H9 (cell line): ENCODE measurements around the gene DPH1. TPM values are rescaled to one million over a fixed set of nuclear protein-coding genes. Genes with fewer than 3 reads are reported as not detected.

Experiments used
- DNase-seq: peaks from one replicate; pipeline ENCODE4 v3.0.0-alpha.2; 2017
- H2AFZ ChIP-seq: one replicate; pipeline ENCODE4 v1.6.1; 2013; ENCODE audit warnings: mild to moderate bottlenecking, low read length, control low read depth, moderate library complexity
- H2AK5ac ChIP-seq: 2 replicates; pipeline ENCODE4 v1.6.1; 2013; ENCODE audit warnings: low read length, control low read depth, mixed read lengths; ENCODE audit not compliant: insufficient read length
- H2BK120ac ChIP-seq: one replicate; pipeline ENCODE4 v1.6.1; 2013; ENCODE audit warnings: low read depth, mild to moderate bottlenecking, low read length, control low read depth, inconsistent platforms; ENCODE audit not compliant: poor library complexity, severe bottlenecking
- H2BK12ac ChIP-seq: 2 replicates; pipeline ENCODE4 v1.6.1; 2013; ENCODE audit warnings: low read length, control low read depth, mixed read lengths, low read depth; ENCODE audit not compliant: insufficient read length
- H2BK15ac ChIP-seq: 2 replicates; pipeline ENCODE4 v1.6.1; 2013; ENCODE audit warnings: low read depth, low read length, control low read depth
- H2BK20ac ChIP-seq: one replicate; pipeline ENCODE4 v1.6.1; 2013; ENCODE audit warnings: low read depth, mild to moderate bottlenecking, low read length, control low read depth, inconsistent platforms; ENCODE audit not compliant: poor library complexity, severe bottlenecking
- H2BK5ac ChIP-seq: 2 replicates; pipeline ENCODE4 v1.6.1; 2013; ENCODE audit warnings: low read length, control low read depth, mixed read lengths; ENCODE audit not compliant: insufficient read length
- H3K14ac ChIP-seq: 2 replicates; pipeline ENCODE4 v1.6.1; 2013; ENCODE audit warnings: low read length, control low read depth; ENCODE audit not compliant: insufficient read depth
- H3K18ac ChIP-seq: 2 replicates; pipeline ENCODE4 v1.6.1; 2013; ENCODE audit warnings: low read depth, mild to moderate bottlenecking, mixed read lengths, low read length, control low read depth; ENCODE audit not compliant: insufficient read length
- H3K23ac ChIP-seq: 2 replicates; pipeline ENCODE4 v1.6.1; 2013; ENCODE audit warnings: low read length, control low read depth, mixed read lengths, low read depth; ENCODE audit not compliant: insufficient read length
- H3K23me2 ChIP-seq: 2 replicates; pipeline ENCODE4 v1.6.1; 2013; ENCODE audit warnings: low read depth, mild to moderate bottlenecking, mixed read lengths, low read length, control low read depth; ENCODE audit not compliant: insufficient read length, poor library complexity, severe bottlenecking
- H3K27ac ChIP-seq: 2 replicates; pipeline ENCODE4 v1.5.1; 2013; ENCODE audit warnings: low read length, control low read depth, mixed read lengths, low read depth; ENCODE audit not compliant: insufficient read length
- H3K27me3 ChIP-seq: 2 replicates; pipeline ENCODE4 v1.6.1; 2013; ENCODE audit warnings: low read length, control low read depth, inconsistent platforms; ENCODE audit not compliant: insufficient read depth
- H3K4ac ChIP-seq: 2 replicates; pipeline ENCODE4 v1.6.1; 2013; ENCODE audit warnings: low read depth, mild to moderate bottlenecking, control low read depth, inconsistent platforms, low read length, moderate library complexity
- H3K4me1 ChIP-seq: 2 replicates; pipeline ENCODE4 v1.6.1; 2013; ENCODE audit warnings: low read length, control low read depth, inconsistent platforms; ENCODE audit not compliant: insufficient read depth
- H3K4me2 ChIP-seq: 2 replicates; pipeline ENCODE4 v1.6.1; 2013; ENCODE audit warnings: low read length, control low read depth, mixed read lengths; ENCODE audit not compliant: insufficient read length, insufficient read depth
- H3K56ac ChIP-seq: 2 replicates; pipeline ENCODE4 v1.6.1; 2013; ENCODE audit warnings: low read depth, mild to moderate bottlenecking, mixed read lengths, low read length, control low read depth; ENCODE audit not compliant: insufficient read length
- H3K79me1 ChIP-seq: 2 replicates; pipeline ENCODE4 v1.6.1; 2013; ENCODE audit warnings: low read depth, mild to moderate bottlenecking, moderate library complexity, low read length, control low read depth, inconsistent platforms; ENCODE audit not compliant: insufficient read depth, poor library complexity, severe bottlenecking
- H3K79me2 ChIP-seq: 2 replicates; pipeline ENCODE4 v1.6.1; 2013; ENCODE audit warnings: low read length, control low read depth, inconsistent platforms; ENCODE audit not compliant: insufficient read depth
- H3K9ac ChIP-seq: 2 replicates; pipeline ENCODE4 v1.6.1; 2013; ENCODE audit warnings: low read length, control low read depth, mixed read lengths; ENCODE audit not compliant: insufficient read length; ENCODE audit errors: extremely low read depth
- H3K9me3 ChIP-seq: one replicate; pipeline ENCODE4 v1.6.1; 2013; ENCODE audit warnings: low read depth, low read length, inconsistent platforms; ENCODE audit not compliant: control insufficient read depth
- H3T11ph ChIP-seq: one replicate; pipeline ENCODE4 v1.6.1; 2013; ENCODE audit warnings: mild to moderate bottlenecking, low read length, control low read depth, inconsistent platforms
- H4K20me1 ChIP-seq: one replicate; pipeline ENCODE4 v1.6.1; 2013; ENCODE audit not compliant: control insufficient read depth, insufficient read length, insufficient read depth
- H4K5ac ChIP-seq: 2 replicates; pipeline ENCODE4 v1.6.1; 2013; ENCODE audit warnings: low read depth, mild to moderate bottlenecking, mixed read lengths, low read length, control low read depth; ENCODE audit not compliant: insufficient read length
- H4K8ac ChIP-seq: replicated peaks from 2 replicates; pipeline ENCODE4 v1.6.1; 2013; ENCODE audit warnings: low read length, control low read depth, mixed read lengths, low read depth; ENCODE audit not compliant: insufficient read length
- H4K91ac ChIP-seq: 2 replicates; pipeline ENCODE4 v1.6.1; 2013; ENCODE audit warnings: low read depth, mild to moderate bottlenecking, moderate library complexity, mixed read lengths, low read length, control low read depth; ENCODE audit not compliant: insufficient read length
- H3K27ac Mint-ChIP-seq, 3 experiments: 2 replicates in 2 of 3; 3 replicates in 1 of 3; pipeline ENCODE4 v1.8.0; 2020 to 2021; ENCODE audit warnings: mixed read lengths in 3 of 3, mild to moderate bottlenecking in 1 of 3, moderate library complexity in 1 of 3
- H3K27me3 Mint-ChIP-seq: 2 replicates; pipeline ENCODE4 v1.8.0; 2021; ENCODE audit warnings: low read depth, mild to moderate bottlenecking, moderate library complexity, mixed read lengths
- H3K36me3 Mint-ChIP-seq, 3 experiments: 2 replicates in 2 of 3; 3 replicates in 1 of 3; pipeline ENCODE4 v1.8.0; 2020 to 2021; ENCODE audit warnings: low read depth in 3 of 3, mixed read lengths in 3 of 3; ENCODE audit not compliant: insufficient read depth in 1 of 3
- H3K4me1 Mint-ChIP-seq, 2 experiments: 2 replicates each; pipeline ENCODE4 v1.8.0; 2020; ENCODE audit warnings: mixed read lengths in 2 of 2
- H3K4me3 Mint-ChIP-seq, 2 experiments: 2 replicates in 1 of 2; 3 replicates in 1 of 2; pipeline ENCODE4 v1.8.0; 2020 to 2021; ENCODE audit warnings: mild to moderate bottlenecking in 2 of 2, mixed read lengths in 2 of 2, moderate library complexity in 1 of 2
- H3K9me3 Mint-ChIP-seq, 2 experiments: 2 replicates in 1 of 2; 3 replicates in 1 of 2; pipeline ENCODE4 v1.8.0; 2020; ENCODE audit warnings: mild to moderate bottlenecking in 2 of 2, mixed read lengths in 2 of 2, moderate library complexity in 1 of 2
- CTCF ChIP-seq: fragments of 200-600 bp; sonication (generic); conservative IDR thresholded peaks from 3 replicates; pipeline ENCODE4 v1.8.0; 2021; ENCODE audit warnings: antibody characterized with exemption, mild to moderate bottlenecking
- WGBS: extraction: QIAGEN DNeasy Blood & Tissue Kit; methylation state at CpG from one replicate; pipeline ENCODE4 v1.1.7; 2013; ENCODE audit warnings: missing lambda C conversion rate, low lambda C conversion rate, mixed read lengths; ENCODE audit not compliant: insufficient read length; ENCODE audit errors: extremely low coverage; 5-methylcytosine and 5-hydroxymethylcytosine counted together
- total RNA-seq: library from RNA; stranded (reverse); gene quantifications from 2 replicates; pipeline ENCODE4 v1.2.1, GENCODE V29; 2021

The DPH1 gene
- total RNA-seq, 1 experiment from 2014 or later, result 27.5 TPM

GRCh38 chr17:2019723-2020122, 10.2 kb upstream of the DPH1 start:
- Histone ChIP-seq H3K4ac (no peak overlapping the region), H3K9ac (no peak overlapping the region), H3K79me1 (no peaks in the 10 kb centered on the region), H3K27me3 (peaks cover 28% of the 10 kb centered on the region; the same call in 1 of the 2 replicates), H4K20me1 (no peaks in the 10 kb centered on the region), H3K56ac (no peak overlapping the region), H2AFZ (no peak overlapping the region), H3K23me2 (peaks cover 13% of the 10 kb centered on the region), H2BK120ac (no peak overlapping the region), H4K91ac (no peak overlapping the region), H3K9me3 (no peaks in the 10 kb centered on the region), H3K27ac (no peak overlapping the region), H2BK15ac (no peak overlapping the region), H2BK20ac (no peak overlapping the region), H4K8ac (no peak overlapping the region), H2BK12ac (no peak overlapping the region), H3K18ac (no peak overlapping the region), H2BK5ac (no peak overlapping the region), H3K14ac (no peak overlapping the region), H3K4me1 (no peaks in the 10 kb centered on the region), H3K23ac (no peak overlapping the region), H4K5ac (no peak overlapping the region), H3K79me2 (no peaks in the 10 kb centered on the region), H2AK5ac (no peak overlapping the region), H3T11ph (no peak overlapping the region), H3K4me2 (no peak overlapping the region)
- no peak for DNase-seq
- Mint-ChIP-seq H3K4me1 (peaks cover 3 to 12% of the 10 kb centered on the region in 2 experiments; a peak in 3 of 4 replicates), H3K4me3 (no peak overlapping the region), H3K27ac (no peak overlapping the region), H3K9me3 (no peaks in the 10 kb centered on the region), H3K36me3 (no peaks in the 10 kb centered on the region), H3K27me3 (peaks cover 96% of the 10 kb centered on the region)
- TF ChIP-seq CTCF, result no peak
- no CpG with 5 or more reads among the region's 8 CpGs for WGBS
